HEK293 (cell line): ENCODE data around the gene PACSIN2.

Experiments used
- CTCF ChIA-PET: fragments of 350-600 bp; formaldehyde crosslinking; extraction: SDS; loops from one replicate; lab custom pipeline; 2021; ENCODE audit warnings: antibody characterized with exemption; lab: Yijun Ruan, JAX
- POLR2A ChIA-PET: fragments of 300-600 bp; formaldehyde crosslinking; extraction: SDS; loops from one replicate; lab custom pipeline; 2020; ENCODE audit warnings: antibody characterized with exemption, inconsistent platforms; lab: Yijun Ruan, JAX
- H3K27ac ChIP-seq: fragments of 200-500 bp; sonication (Bioruptor generic); 2 replicates; pipeline ENCODE4 v1.5.1; 2014; ENCODE audit warnings: low read depth, low read length, control low read depth, inconsistent platforms; ENCODE audit errors: extremely low read depth
- H3K36me3 ChIP-seq, 2 experiments: fragments of 200-500 bp in 1 of 2; sonication (Bioruptor generic) in 1 of 2; 1 replicate in 1 of 2; 2 replicates in 1 of 2; pipeline ENCODE4 v1.5.1; 2014 to 2017; ENCODE audit warnings: inconsistent platforms in 2 of 2, low read length in 2 of 2; ENCODE audit not compliant: control insufficient read depth in 2 of 2, insufficient read depth in 1 of 2
- H3K4me1 ChIP-seq: fragments of 200-500 bp; sonication (Bioruptor generic); 2 replicates; pipeline ENCODE4 v1.5.1; 2014; ENCODE audit warnings: mild to moderate bottlenecking, low read length, inconsistent platforms; ENCODE audit not compliant: control insufficient read depth, insufficient read depth
- H3K4me3 ChIP-seq: 2 replicates; pipeline ENCODE4 v1.5.1; 2011; ENCODE audit warnings: low read depth, mild to moderate bottlenecking, control low read depth, low read length, moderate library complexity
- H3K9me3 ChIP-seq: fragments of 200-500 bp; sonication (Bioruptor generic); 2 replicates; pipeline ENCODE4 v1.5.1; 2014; ENCODE audit warnings: low read depth, low read length, inconsistent platforms; ENCODE audit not compliant: control insufficient read depth, insufficient read depth
- GLIS1 ChIP-seq: fragments of 450-650 bp; formaldehyde crosslinking; IDR thresholded peaks from 2 replicates; pipeline ENCODE4 v1.5.1; 2016; ENCODE audit warnings: missing biosample characterization, missing genetic modification characterization
- KLF1 ChIP-seq: fragments of 450-650 bp; formaldehyde crosslinking; IDR thresholded peaks from 2 replicates; pipeline ENCODE4 v1.5.1; 2016; ENCODE audit warnings: missing biosample characterization, missing genetic modification characterization
- KLF16 ChIP-seq: fragments of 450-650 bp; formaldehyde crosslinking; IDR thresholded peaks from 2 replicates; pipeline ENCODE4 v1.5.1; 2017; ENCODE audit warnings: missing biosample characterization, missing genetic modification characterization
- KLF8 ChIP-seq: fragments of 450-650 bp; formaldehyde crosslinking; IDR thresholded peaks from 2 replicates; pipeline ENCODE4 v1.5.1; 2016; ENCODE audit warnings: missing biosample characterization, missing genetic modification characterization
- SCRT2 ChIP-seq: fragments of 450-650 bp; formaldehyde crosslinking; IDR thresholded peaks from 2 replicates; pipeline ENCODE4 v1.5.1; 2016; ENCODE audit warnings: missing biosample characterization, missing genetic modification characterization
- WT1 ChIP-seq: fragments of 450-650 bp; formaldehyde crosslinking; IDR thresholded peaks from 2 replicates; pipeline ENCODE4 v1.5.1; 2016; ENCODE audit warnings: missing biosample characterization, missing genetic modification characterization
- YY2 ChIP-seq: fragments of 450-650 bp; formaldehyde crosslinking; IDR thresholded peaks from 2 replicates; pipeline ENCODE4 v1.5.1; 2016; ENCODE audit warnings: missing biosample characterization, missing genetic modification characterization
- ZNF146 ChIP-seq: fragments of 450-650 bp; formaldehyde crosslinking; IDR thresholded peaks from 2 replicates; pipeline ENCODE4 v1.5.1; 2016; ENCODE audit warnings: missing biosample characterization, missing genetic modification characterization
- ZNF169 ChIP-seq: fragments of 450-650 bp; formaldehyde crosslinking; IDR thresholded peaks from 2 replicates; pipeline ENCODE4 v1.5.1; 2016; ENCODE audit warnings: missing biosample characterization, missing genetic modification characterization
- ZNF501 ChIP-seq: fragments of 450-650 bp; formaldehyde crosslinking; IDR thresholded peaks from 2 replicates; pipeline ENCODE4 v1.5.1; 2016; ENCODE audit warnings: missing biosample characterization, missing genetic modification characterization
- ZNF521 ChIP-seq: fragments of 450-650 bp; formaldehyde crosslinking; IDR thresholded peaks from 2 replicates; pipeline ENCODE4 v1.5.1; 2017; ENCODE audit warnings: missing biosample characterization, mild to moderate bottlenecking, missing genetic modification characterization
- ZNF600 ChIP-seq: fragments of 450-650 bp; formaldehyde crosslinking; IDR thresholded peaks from 2 replicates; pipeline ENCODE4 v1.5.1; 2016; ENCODE audit warnings: missing biosample characterization, missing genetic modification characterization
- ZNF664 ChIP-seq: fragments of 450-650 bp; formaldehyde crosslinking; IDR thresholded peaks from 2 replicates; pipeline ENCODE4 v1.5.1; 2016; ENCODE audit warnings: missing biosample characterization, missing genetic modification characterization
- ZNF670 ChIP-seq: fragments of 450-650 bp; formaldehyde crosslinking; IDR thresholded peaks from 2 replicates; pipeline ENCODE4 v1.5.1; 2016; ENCODE audit warnings: missing biosample characterization, missing genetic modification characterization, low read depth
- ZNF777 ChIP-seq: fragments of 450-650 bp; formaldehyde crosslinking; IDR thresholded peaks from 2 replicates; pipeline ENCODE4 v1.5.1; 2017; ENCODE audit warnings: missing biosample characterization, missing genetic modification characterization, borderline replicate concordance
- ZNF785 ChIP-seq: fragments of 450-650 bp; formaldehyde crosslinking; IDR thresholded peaks from 2 replicates; pipeline ENCODE4 v1.5.1; 2016; ENCODE audit warnings: missing biosample characterization, missing genetic modification characterization
- ZSCAN16 ChIP-seq: fragments of 450-650 bp; formaldehyde crosslinking; IDR thresholded peaks from 2 replicates; pipeline ENCODE4 v1.5.1; 2016; ENCODE audit warnings: missing biosample characterization, missing genetic modification characterization
- TF ChIP-seq, protein P1 (sequence below): fragments of 450-650 bp; formaldehyde crosslinking; IDR thresholded peaks from 2 replicates; pipeline ENCODE4 v1.5.1; 2016; ENCODE audit warnings: missing biosample characterization, missing genetic modification characterization, borderline replicate concordance
- TF ChIP-seq, protein P2 (sequence below): fragments of 450-650 bp; formaldehyde crosslinking; IDR thresholded peaks from 2 replicates; pipeline ENCODE4 v1.5.1; 2016; ENCODE audit warnings: missing biosample characterization, missing genetic modification characterization
- TF ChIP-seq, protein P3 (sequence below): fragments of 450-650 bp; formaldehyde crosslinking; IDR thresholded peaks from 2 replicates; pipeline ENCODE4 v1.5.1; 2017; ENCODE audit warnings: missing biosample characterization, missing genetic modification characterization
- TF ChIP-seq, protein P4 (sequence below): fragments of 450-650 bp; formaldehyde crosslinking; IDR thresholded peaks from 2 replicates; pipeline ENCODE4 v1.5.1; 2017; ENCODE audit warnings: missing biosample characterization, missing genetic modification characterization

Gene PACSIN2

DNA sequence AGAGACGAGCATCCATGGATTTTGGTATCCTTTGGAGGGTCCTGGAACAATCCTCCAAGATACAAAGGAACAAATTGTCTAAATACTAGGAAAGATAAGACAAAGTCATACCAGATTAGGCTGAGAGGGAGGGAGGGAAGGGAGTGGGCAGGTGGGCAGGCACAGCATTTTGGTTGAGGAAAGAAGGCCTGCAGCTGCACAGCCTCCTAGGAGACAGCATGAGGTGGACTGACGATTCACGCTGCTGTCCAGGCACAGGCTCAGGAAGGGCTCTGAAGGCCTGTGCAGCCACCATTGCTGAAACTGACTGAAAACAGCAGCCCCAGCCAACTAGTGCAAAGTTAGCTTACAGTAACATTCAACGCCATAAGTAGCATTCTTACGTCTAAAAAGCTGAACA is 64.7 kb downstream of the PACSIN2 start (continued):
- TF ChIP-seq, protein P1, sequence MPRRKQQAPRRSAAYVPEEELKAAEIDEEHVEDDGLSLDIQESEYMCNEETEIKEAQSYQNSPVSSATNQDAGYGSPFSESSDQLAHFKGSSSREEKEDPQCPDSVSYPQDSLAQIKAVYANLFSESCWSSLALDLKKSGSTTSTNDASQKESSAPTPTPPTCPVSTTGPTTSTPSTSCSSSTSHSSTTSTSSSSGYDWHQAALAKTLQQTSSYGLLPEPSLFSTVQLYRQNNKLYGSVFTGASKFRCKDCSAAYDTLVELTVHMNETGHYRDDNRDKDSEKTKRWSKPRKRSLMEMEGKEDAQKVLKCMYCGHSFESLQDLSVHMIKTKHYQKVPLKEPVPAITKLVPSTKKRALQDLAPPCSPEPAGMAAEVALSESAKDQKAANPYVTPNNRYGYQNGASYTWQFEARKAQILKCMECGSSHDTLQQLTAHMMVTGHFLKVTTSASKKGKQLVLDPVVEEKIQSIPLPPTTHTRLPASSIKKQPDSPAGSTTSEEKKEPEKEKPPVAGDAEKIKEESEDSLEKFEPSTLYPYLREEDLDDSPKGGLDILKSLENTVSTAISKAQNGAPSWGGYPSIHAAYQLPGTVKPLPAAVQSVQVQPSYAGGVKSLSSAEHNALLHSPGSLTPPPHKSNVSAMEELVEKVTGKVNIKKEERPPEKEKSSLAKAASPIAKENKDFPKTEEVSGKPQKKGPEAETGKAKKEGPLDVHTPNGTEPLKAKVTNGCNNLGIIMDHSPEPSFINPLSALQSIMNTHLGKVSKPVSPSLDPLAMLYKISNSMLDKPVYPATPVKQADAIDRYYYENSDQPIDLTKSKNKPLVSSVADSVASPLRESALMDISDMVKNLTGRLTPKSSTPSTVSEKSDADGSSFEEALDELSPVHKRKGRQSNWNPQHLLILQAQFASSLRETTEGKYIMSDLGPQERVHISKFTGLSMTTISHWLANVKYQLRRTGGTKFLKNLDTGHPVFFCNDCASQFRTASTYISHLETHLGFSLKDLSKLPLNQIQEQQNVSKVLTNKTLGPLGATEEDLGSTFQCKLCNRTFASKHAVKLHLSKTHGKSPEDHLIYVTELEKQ (tag by site-specific recombination): no peak
- TF ChIP-seq ZNF777 (tag by site-specific recombination) (no peak), WT1 (no peak)
- TF ChIP-seq, all 188 proteins: peak for 0

DNA sequence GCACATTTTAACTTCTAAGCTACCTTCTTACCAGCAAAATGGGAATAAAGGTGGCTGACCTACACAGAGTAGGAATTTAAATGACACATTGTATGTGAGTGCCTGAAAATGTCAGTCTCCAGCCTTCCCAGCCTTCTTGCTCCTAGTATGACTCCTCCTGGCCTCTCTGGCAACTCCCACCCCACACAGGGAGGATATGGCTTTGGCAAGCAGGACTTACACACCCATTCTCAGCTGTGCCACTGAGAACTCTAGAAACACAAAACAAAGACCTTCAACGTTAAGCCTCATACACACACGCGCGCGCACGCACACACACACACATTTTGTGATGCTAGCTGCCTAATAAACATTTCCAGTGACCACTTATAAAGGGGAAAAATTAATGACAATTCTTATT is 65.8 kb downstream of the PACSIN2 start:
- peaks cover 0 to 4% of the 10 kb centered on the region in 2 experiments; a peak in 1 of 3 replicates for H3K36me3 ChIP-seq
- POLR2A ChIA-PET: interaction anchor here (0.5 kb wide), 1 partner anchor 63 kb away, joined by 8 read pairs; no protein-coding TSS in a partner anchor
- H3K9me3 ChIP-seq: no peaks in the 10 kb centered on the region
- H3K4me3 ChIP-seq: no peak overlapping the region
- no peak overlapping the region for H3K27ac ChIP-seq
- peaks cover 38% of the 10 kb centered on the region for H3K4me1 ChIP-seq
- CTCF ChIA-PET: interaction anchor here (3.5 kb wide), 1 partner anchor 81 kb away, joined by 14 read pairs; no protein-coding TSS in a partner anchor
- TF ChIP-seq SCRT2 (tag by site-specific recombination): no peak
- TF ChIP-seq ZNF146 (tag by site-specific recombination): no peak
- peak; percentile 83 for TF ChIP-seq ZNF600 (tag by site-specific recombination)
- no peak for TF ChIP-seq ZNF785 (tag by site-specific recombination)
- TF ChIP-seq ZNF670: no peak
- no peak for TF ChIP-seq ZSCAN16 (tag by site-specific recombination)
- TF ChIP-seq, protein P2, sequence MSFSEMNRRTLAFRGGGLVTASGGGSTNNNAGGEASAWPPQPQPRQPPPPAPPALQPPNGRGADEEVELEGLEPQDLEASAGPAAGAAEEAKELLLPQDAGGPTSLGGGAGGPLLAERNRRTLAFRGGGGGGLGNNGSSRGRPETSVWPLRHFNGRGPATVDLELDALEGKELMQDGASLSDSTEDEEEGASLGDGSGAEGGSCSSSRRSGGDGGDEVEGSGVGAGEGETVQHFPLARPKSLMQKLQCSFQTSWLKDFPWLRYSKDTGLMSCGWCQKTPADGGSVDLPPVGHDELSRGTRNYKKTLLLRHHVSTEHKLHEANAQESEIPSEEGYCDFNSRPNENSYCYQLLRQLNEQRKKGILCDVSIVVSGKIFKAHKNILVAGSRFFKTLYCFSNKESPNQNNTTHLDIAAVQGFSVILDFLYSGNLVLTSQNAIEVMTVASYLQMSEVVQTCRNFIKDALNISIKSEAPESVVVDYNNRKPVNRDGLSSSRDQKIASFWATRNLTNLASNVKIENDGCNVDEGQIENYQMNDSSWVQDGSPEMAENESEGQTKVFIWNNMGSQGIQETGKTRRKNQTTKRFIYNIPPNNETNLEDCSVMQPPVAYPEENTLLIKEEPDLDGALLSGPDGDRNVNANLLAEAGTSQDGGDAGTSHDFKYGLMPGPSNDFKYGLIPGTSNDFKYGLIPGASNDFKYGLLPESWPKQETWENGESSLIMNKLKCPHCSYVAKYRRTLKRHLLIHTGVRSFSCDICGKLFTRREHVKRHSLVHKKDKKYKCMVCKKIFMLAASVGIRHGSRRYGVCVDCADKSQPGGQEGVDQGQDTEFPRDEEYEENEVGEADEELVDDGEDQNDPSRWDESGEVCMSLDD (tag by site-specific recombination): no peak
- no peak for TF ChIP-seq ZNF521 (tag by site-specific recombination)
- TF ChIP-seq KLF8: no peak
- 0 out of 2 replicates have a peak, but pooled peaks have one; percentile 17 for TF ChIP-seq GLIS1
- TF ChIP-seq, protein P3, sequence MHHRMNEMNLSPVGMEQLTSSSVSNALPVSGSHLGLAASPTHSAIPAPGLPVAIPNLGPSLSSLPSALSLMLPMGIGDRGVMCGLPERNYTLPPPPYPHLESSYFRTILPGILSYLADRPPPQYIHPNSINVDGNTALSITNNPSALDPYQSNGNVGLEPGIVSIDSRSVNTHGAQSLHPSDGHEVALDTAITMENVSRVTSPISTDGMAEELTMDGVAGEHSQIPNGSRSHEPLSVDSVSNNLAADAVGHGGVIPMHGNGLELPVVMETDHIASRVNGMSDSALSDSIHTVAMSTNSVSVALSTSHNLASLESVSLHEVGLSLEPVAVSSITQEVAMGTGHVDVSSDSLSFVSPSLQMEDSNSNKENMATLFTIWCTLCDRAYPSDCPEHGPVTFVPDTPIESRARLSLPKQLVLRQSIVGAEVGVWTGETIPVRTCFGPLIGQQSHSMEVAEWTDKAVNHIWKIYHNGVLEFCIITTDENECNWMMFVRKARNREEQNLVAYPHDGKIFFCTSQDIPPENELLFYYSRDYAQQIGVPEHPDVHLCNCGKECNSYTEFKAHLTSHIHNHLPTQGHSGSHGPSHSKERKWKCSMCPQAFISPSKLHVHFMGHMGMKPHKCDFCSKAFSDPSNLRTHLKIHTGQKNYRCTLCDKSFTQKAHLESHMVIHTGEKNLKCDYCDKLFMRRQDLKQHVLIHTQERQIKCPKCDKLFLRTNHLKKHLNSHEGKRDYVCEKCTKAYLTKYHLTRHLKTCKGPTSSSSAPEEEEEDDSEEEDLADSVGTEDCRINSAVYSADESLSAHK (tag by site-specific recombination): peak; percentile 81
- TF ChIP-seq YY2 (tag by site-specific recombination): no peak
- no peak for TF ChIP-seq KLF16 (tag by site-specific recombination)
- TF ChIP-seq ZNF501 (tag by site-specific recombination): no peak
- TF ChIP-seq, protein P4, sequence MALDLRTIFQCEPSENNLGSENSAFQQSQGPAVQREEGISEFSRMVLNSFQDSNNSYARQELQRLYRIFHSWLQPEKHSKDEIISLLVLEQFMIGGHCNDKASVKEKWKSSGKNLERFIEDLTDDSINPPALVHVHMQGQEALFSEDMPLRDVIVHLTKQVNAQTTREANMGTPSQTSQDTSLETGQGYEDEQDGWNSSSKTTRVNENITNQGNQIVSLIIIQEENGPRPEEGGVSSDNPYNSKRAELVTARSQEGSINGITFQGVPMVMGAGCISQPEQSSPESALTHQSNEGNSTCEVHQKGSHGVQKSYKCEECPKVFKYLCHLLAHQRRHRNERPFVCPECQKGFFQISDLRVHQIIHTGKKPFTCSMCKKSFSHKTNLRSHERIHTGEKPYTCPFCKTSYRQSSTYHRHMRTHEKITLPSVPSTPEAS: no peak
- peak; percentile 50 for TF ChIP-seq KLF1
- no peak for TF ChIP-seq ZNF169 (tag by site-specific recombination)
- TF ChIP-seq ZNF664 (tag by site-specific recombination): peak; percentile 89; the same call in 1 of the 2 replicates
